Endothelial cell of umbilical vein (primary cell): ENCODE results near the gene WWC1. TPM values are rescaled to one million over a fixed set of nuclear protein-coding genes. Genes with fewer than 3 reads are reported as not detected.

Experiments used
- BruUV-seq: library from RNA; stranded (reverse); fragments of 400-500 nt; replicated peaks from 2 replicates; lab custom pipeline; 2021; lab: Mats Ljungman, UMichigan
- CTCF ChIA-PET: fragments of 300-600, 350-600 bp; sonication (Branson Sonifier 250); formaldehyde crosslinking; loops from one replicate; lab custom pipeline; 2021; ENCODE audit warnings: antibody characterized with exemption, inconsistent platforms; lab: Charles Lee
- POLR2A ChIA-PET: fragments of 300-600, 350-600 bp; sonication (Branson Sonifier 250); formaldehyde crosslinking; loops from one replicate; lab custom pipeline; 2021; ENCODE audit warnings: antibody characterized with exemption, inconsistent platforms; lab: Charles Lee
- DNase-seq: peaks from one replicate; pipeline ENCODE4 v3.0.0-alpha.2; 2011; ENCODE audit warnings: low read depth, low spot score
- FAIRE-seq: peaks from 2 replicates; lab custom pipeline; 2011; peaks lifted over from hg19 to GRCh38; lab: Jason Lieb, UNC
- H2AFZ ChIP-seq: 2 replicates; pipeline ENCODE4 v1.6.0; 2012; ENCODE audit warnings: low read depth, low read length, control low read depth, inconsistent platforms
- H3K27ac ChIP-seq: 2 replicates; pipeline ENCODE4 v1.5.1; 2011; ENCODE audit warnings: low read depth, mild to moderate bottlenecking, control low read depth, low read length, moderate library complexity; ENCODE audit not compliant: insufficient read depth
- H3K27me3 ChIP-seq, 2 experiments: 2 replicates each; pipeline versions ENCODE4 v1.6.0 to v1.6.1; 2011; ENCODE audit warnings: low read length in 2 of 2, mixed read lengths in 1 of 2; ENCODE audit not compliant: control insufficient read depth in 2 of 2, insufficient read depth in 2 of 2
- H3K36me3 ChIP-seq, 2 experiments: 2 replicates in 1 of 2; 3 replicates in 1 of 2; pipeline ENCODE4 v1.5.1; 2011; ENCODE audit warnings: low read length in 2 of 2, mild to moderate bottlenecking in 1 of 2, moderate library complexity in 1 of 2; ENCODE audit not compliant: control insufficient read depth in 2 of 2, insufficient read depth in 2 of 2; ENCODE audit errors: extremely low read depth in 1 of 2
- H3K4me1 ChIP-seq: 3 replicates; pipeline ENCODE4 v1.5.1; 2011; ENCODE audit warnings: mild to moderate bottlenecking, low read length; ENCODE audit not compliant: control insufficient read depth, insufficient read depth; ENCODE audit errors: extremely low read depth
- H3K4me2 ChIP-seq: 2 replicates; pipeline ENCODE4 v1.6.1; 2011; ENCODE audit warnings: low read length, control low read depth, mixed read lengths; ENCODE audit not compliant: insufficient read depth
- H3K4me3 ChIP-seq, 3 experiments: fragments of 200-600 bp in 1 of 3; sonication (generic), shearing (Covaris generic) in 1 of 3; replicated peaks in 1 of 3; 2 replicates each; pipeline ENCODE4 v1.5.1; 2011 to 2016; ENCODE audit warnings: control low read depth in 3 of 3, low read length in 3 of 3, mild to moderate bottlenecking in 2 of 3, inconsistent platforms in 1 of 3, low read depth in 1 of 3, moderate library complexity in 1 of 3; ENCODE audit not compliant: insufficient read depth in 1 of 3
- H3K79me2 ChIP-seq: 2 replicates; pipeline ENCODE4 v1.6.0; 2012; ENCODE audit warnings: low read length, inconsistent platforms; ENCODE audit not compliant: control insufficient read depth, insufficient read depth
- H3K9ac ChIP-seq: replicated peaks from 2 replicates; pipeline ENCODE3; 2011; ENCODE audit warnings: low read length, control low read depth; ENCODE audit not compliant: insufficient read depth; ENCODE audit errors: extremely low read depth
- H3K9me1 ChIP-seq: replicated peaks from 3 replicates; pipeline ENCODE4 v1.6.0; 2011; ENCODE audit warnings: mild to moderate bottlenecking, low read length; ENCODE audit not compliant: control insufficient read depth, insufficient read depth; ENCODE audit errors: extremely low read depth
- H3K9me3 ChIP-seq: replicated peaks from 2 replicates; pipeline ENCODE4 v1.5.1; 2012; ENCODE audit warnings: low read length, inconsistent platforms; ENCODE audit not compliant: control insufficient read depth, insufficient read depth
- H4K20me1 ChIP-seq: replicated peaks from 2 replicates; pipeline ENCODE3; 2011; ENCODE audit warnings: mild to moderate bottlenecking, low read length; ENCODE audit not compliant: control insufficient read depth, insufficient read depth; ENCODE audit errors: extremely low read depth
- CTCF ChIP-seq, 2 donors: IDR thresholded peaks; 1 replicate in 1 of 2; 2 replicates in 1 of 2; pipeline ENCODE4 v1.5.1; 2011; ENCODE audit warnings: low read length in 2 of 2, mild to moderate bottlenecking in 2 of 2, moderate library complexity in 2 of 2, control low read depth in 1 of 2, inconsistent platforms in 1 of 2, low read depth in 1 of 2; ENCODE audit not compliant: insufficient read depth in 1 of 2; ENCODE audit errors: extremely low read depth in 1 of 2
- EZH2 ChIP-seq: IDR thresholded peaks from 2 replicates; pipeline ENCODE4 v1.6.1; 2012; ENCODE audit warnings: borderline replicate concordance, low read depth, mild to moderate bottlenecking, moderate library complexity, low read length, inconsistent platforms; ENCODE audit not compliant: severe bottlenecking
- FOS ChIP-seq: IDR thresholded peaks from 2 replicates; pipeline ENCODE4 v1.6.1; 2011; ENCODE audit warnings: mild to moderate bottlenecking, low read length, moderate library complexity, borderline replicate concordance; ENCODE audit not compliant: insufficient read depth
- GATA2 ChIP-seq: IDR thresholded peaks from 2 replicates; pipeline ENCODE4 v1.7.0; 2011; ENCODE audit warnings: low read depth, mild to moderate bottlenecking, moderate library complexity, mixed read lengths, low read length; ENCODE audit not compliant: insufficient read length, insufficient read depth
- JUN ChIP-seq: IDR thresholded peaks from 2 replicates; pipeline ENCODE4 v1.6.1; 2011; ENCODE audit warnings: borderline replicate concordance, low read depth; ENCODE audit not compliant: insufficient read length, insufficient read depth
- MYC ChIP-seq: IDR thresholded peaks from one replicate; pipeline ENCODE4 v1.6.1; 2011; ENCODE audit warnings: mild to moderate bottlenecking, low read depth, low read length
- POLR2A ChIP-seq: IDR thresholded peaks from 2 replicates; pipeline ENCODE4 v1.6.1; 2012; ENCODE audit warnings: low read depth, mild to moderate bottlenecking, control low read depth, low read length
- POLR2AphosphoS5 ChIP-seq: IDR thresholded peaks from 2 replicates; pipeline ENCODE4 v1.6.1; 2012; ENCODE audit warnings: low read depth, mild to moderate bottlenecking, control low read depth, low read length, moderate library complexity; ENCODE audit not compliant: insufficient read depth
- dilution Hi-C: fragments of 300-500 bp; cut with MboI; formaldehyde crosslinking; loops from one replicate; pipeline ENCODE4 v1.15.0; 2019; ENCODE audit warnings: low sequenced_read_pairs; ENCODE audit not compliant: extremely low pct_ligation_motif_present
- intact Hi-C: fragments of 100-400 bp; cut with micrococcal nuclease; formaldehyde crosslinking; loops from one replicate; pipeline ENCODE4 v1.10.0; 2022
- polyA plus RNA-seq, 4 experiments: library from polyadenylated mRNA; depleted of rRNA in 3 of 4; stranded (reverse) in 3 of 4; unstranded in 1 of 4; fragments of >200 nt; gene quantifications; 2 replicates each; pipeline versions ENCODE4 v1.2.1 to v1.2.3, GENCODE V29; 2011 to 2012; ENCODE audit warnings: missing spikeins in 1 of 4
- total RNA-seq: library from RNA; stranded (reverse); gene quantifications from 2 replicates; pipeline ENCODE4 v1.2.3, GENCODE V29; 2021
- TF ChIP-seq, protein P1 (sequence below): IDR thresholded peaks from 2 replicates; pipeline ENCODE4 v1.6.1; 2011; ENCODE audit not compliant: insufficient read depth, insufficient read length

Gene WWC1
- total and polyA plus RNA-seq, 2 donors (not counting 3 experiments of a cell fraction or from before 2014, with no cell fraction given): 0.03 to 0.91 TPM

DNA sequence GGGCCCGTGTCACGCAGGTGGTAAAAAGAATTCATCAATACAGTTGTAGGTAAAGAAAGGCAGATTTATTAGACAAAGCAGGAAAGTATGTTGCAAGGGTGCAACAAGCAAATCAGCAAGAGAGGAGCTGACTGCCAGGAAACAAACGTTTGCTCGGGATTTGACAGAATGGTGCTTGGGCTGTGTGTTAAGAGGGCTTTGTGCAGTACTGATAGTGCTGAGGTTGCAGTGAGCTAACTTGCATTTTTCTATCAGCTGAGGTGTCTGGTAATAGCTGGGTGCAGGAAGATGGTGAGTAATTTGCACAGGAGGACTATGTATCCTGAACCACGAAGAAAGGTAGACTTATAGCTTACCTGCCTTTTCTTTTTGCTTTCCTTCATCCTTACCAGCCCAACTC lies 190.9 kb downstream of the WWC1 start:
- FAIRE-seq: no peak
- CTCF ChIA-PET: no interaction called here

More for the DNA sequence above, 190.9 kb downstream of the WWC1 start:
- no peak for TF ChIP-seq MYC
- TF ChIP-seq, protein P1, sequence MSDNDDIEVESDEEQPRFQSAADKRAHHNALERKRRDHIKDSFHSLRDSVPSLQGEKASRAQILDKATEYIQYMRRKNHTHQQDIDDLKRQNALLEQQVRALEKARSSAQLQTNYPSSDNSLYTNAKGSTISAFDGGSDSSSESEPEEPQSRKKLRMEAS: no peak
- no peak for TF ChIP-seq POLR2A
- no peak for TF ChIP-seq GATA2
- no peak for TF ChIP-seq CTCF (IDR thresholded peaks at IDR 0.05; ENCODE audit: extremely low read depth in 1 of 2, insufficient read depth in 1 of 2, low read depth in 1 of 2, low read length in 2 of 2)
- no peak for TF ChIP-seq FOS
- TF ChIP-seq JUN: no peak
- TF ChIP-seq EZH2: no peak
- no peak for TF ChIP-seq POLR2AphosphoS5
- Histone ChIP-seq H2AFZ (no peak overlapping the region), H3K9me3 (no peaks in the 10 kb centered on the region), H3K27ac (no peak overlapping the region), H3K9me1 (no peaks in the 10 kb centered on the region), H3K4me3 (no peak overlapping the region), H4K20me1 (no peaks in the 10 kb centered on the region), H3K79me2 (peaks cover 6% of the 10 kb centered on the region), H3K4me1 (peaks cover 2% of the 10 kb centered on the region), H3K9ac (no peak overlapping the region), H3K36me3 (no peaks in the 10 kb centered on the region), H3K4me2 (no peak overlapping the region), H3K27me3 (no peaks in the 10 kb centered on the region)
- no peak for DNase-seq
- dilution Hi-C loops: no loop called here
- intact Hi-C loops: loop anchor here (10.0 kb wide), 1 partner anchor 1102 kb away; the partner anchor contains the start of gene SPDL1
- POLR2A ChIA-PET: no interaction called here
- BruUV-seq: no TSS peak
